Measurements from ENCODE around the gene TMEM115.

Gene TMEM115

DNA sequence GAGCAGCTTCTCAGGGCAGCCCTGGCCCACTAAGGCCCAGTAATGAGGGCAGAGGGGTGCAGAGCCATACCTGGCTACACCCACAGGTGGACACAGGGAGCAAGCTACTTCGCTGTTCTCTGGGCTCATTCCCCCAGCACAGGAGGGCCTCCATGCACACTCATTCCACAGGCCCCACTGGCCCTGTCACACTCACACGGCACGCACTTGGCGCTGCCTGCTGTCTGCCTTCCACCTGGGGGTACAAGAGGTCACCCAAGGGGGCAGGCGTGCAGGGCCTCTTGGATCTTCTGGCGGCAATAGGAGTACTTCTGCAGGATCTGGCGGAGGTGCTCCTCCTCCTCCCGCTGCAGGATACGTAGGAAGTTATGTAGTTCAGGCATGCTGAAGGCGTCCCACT is 29.0 kb downstream of the TMEM115 start:
- ChIA-PET POLR2A (no interaction called here), CTCF (no interaction called here)

DNA sequence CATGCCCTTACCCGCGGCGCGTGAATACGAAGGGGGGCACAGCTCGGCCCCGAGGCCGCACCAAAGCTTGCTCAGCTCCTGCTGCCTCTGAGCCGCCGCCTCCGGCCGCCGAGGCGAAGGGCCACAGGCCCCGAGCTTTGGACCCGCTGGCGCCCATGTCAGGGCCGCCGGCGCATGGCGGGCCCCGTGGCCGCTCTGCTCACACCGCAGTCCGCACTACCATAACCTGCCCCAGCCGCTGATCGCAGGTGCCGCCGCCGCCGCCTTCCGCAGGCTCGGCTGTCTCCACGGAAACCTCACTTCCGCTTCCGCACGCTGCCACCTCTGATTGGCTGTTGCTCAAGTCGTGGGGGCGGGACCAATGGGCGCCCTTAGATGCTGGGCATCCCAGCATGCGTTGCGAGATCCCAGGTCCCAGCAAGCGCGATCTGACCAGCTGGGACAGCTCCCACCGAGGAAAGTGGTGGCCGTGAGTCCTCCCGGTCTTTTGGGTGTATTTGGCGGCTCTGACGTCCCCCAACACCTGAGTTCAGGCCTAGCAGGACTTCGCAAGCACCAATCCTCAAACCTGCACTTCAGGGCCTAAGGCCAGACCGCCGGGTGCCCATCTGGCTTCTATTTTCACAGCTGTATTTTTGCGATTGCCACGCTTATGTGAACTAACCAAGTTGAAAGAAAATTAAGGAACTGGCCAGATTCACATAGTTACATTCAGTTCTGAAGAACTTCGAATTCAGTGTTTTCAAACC is 31.2 kb downstream of the TMEM115 start, which contains the start of gene TUSC2:
TSS of gene TUSC2 (minus strand) at position 281 of the 749 bp plus-strand sequence. CDS start at position 157, 124 bp downstream.
- peak within 1 kb of the TSS; percentile 92 for H3K4me3 ChIP-seq (ENCODE audit: low read depth, low read length)
- POLR2A ChIA-PET, result interaction anchor here (0.6 to 2.6 kb wide), 19 partner anchors 9 to 1402 kb away, joined by 3 to 63 read pairs (median 6); partner anchors contain the start of genes CYB561D2, HYAL1, HYAL3 and IFRD2
- H3K9me3 ChIP-seq (ENCODE audit: control insufficient read depth, insufficient read depth, low read depth, low read length), result no peaks in the 10 kb centered on the region
- H3K36me3 ChIP-seq (ENCODE audit: control insufficient read depth in 2 of 2, insufficient read depth in 1 of 2, low read length in 2 of 2), result peaks cover 6 to 73% of the 10 kb centered on the region in 2 experiments
- H3K27ac ChIP-seq (ENCODE audit: extremely low read depth, low read depth, low read length), result peak within 1 kb of the TSS; percentile 71
- no peaks in the 10 kb centered on the region for H3K4me1 ChIP-seq (ENCODE audit: control insufficient read depth, insufficient read depth, low read length)
- CTCF ChIA-PET, result interaction anchor here (0.6 to 1.7 kb wide), 4 partner anchors 8 to 214 kb away, joined by 3 to 7 read pairs (median 4); no protein-coding TSS in a partner anchor
- TF ChIP-seq IKZF3 (tag by site-specific recombination; IDR thresholded peaks at IDR 0.05) (0 out of 2 replicates have a peak, but pooled peaks have one; percentile 14), ZNF10 (tag by site-specific recombination; IDR thresholded peaks at IDR 0.05) (no peak), YY2 (tag by site-specific recombination; IDR thresholded peaks at IDR 0.05) (0 out of 2 replicates have a peak, but pooled peaks have one; percentile 32), ZNF174 (tag by site-specific recombination; IDR thresholded peaks at IDR 0.05) (no peak)
- TF ChIP-seq, protein P1, sequence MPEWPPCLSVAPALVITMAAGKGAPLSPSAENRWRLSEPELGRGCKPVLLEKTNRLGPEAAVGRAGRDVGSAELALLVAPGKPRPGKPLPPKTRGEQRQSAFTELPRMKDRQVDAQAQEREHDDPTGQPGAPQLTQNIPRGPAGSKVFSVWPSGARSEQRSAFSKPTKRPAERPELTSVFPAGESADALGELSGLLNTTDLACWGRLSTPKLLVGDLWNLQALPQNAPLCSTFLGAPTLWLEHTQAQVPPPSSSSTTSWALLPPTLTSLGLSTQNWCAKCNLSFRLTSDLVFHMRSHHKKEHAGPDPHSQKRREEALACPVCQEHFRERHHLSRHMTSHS (tag by site-specific recombination; IDR thresholded peaks at IDR 0.05), result no peak
- TF ChIP-seq, protein P2, sequence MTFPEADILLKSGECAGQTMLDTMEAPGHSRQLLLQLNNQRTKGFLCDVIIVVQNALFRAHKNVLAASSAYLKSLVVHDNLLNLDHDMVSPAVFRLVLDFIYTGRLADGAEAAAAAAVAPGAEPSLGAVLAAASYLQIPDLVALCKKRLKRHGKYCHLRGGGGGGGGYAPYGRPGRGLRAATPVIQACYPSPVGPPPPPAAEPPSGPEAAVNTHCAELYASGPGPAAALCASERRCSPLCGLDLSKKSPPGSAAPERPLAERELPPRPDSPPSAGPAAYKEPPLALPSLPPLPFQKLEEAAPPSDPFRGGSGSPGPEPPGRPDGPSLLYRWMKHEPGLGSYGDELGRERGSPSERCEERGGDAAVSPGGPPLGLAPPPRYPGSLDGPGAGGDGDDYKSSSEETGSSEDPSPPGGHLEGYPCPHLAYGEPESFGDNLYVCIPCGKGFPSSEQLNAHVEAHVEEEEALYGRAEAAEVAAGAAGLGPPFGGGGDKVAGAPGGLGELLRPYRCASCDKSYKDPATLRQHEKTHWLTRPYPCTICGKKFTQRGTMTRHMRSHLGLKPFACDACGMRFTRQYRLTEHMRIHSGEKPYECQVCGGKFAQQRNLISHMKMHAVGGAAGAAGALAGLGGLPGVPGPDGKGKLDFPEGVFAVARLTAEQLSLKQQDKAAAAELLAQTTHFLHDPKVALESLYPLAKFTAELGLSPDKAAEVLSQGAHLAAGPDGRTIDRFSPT (tag by site-specific recombination; IDR thresholded peaks at IDR 0.05), result 0 out of 2 replicates have a peak, but pooled peaks have one; percentile 33

More for the DNA sequence above, 29.0 kb downstream of the TMEM115 start:
- Histone ChIP-seq H3K36me3 (ENCODE audit: control insufficient read depth in 2 of 2, insufficient read depth in 1 of 2, low read length in 2 of 2) (peaks cover 6 to 66% of the 10 kb centered on the region in 2 experiments), H3K27ac (ENCODE audit: extremely low read depth, low read depth, low read length) (no peak overlapping the region), H3K4me3 (ENCODE audit: low read depth, low read length) (no peak overlapping the region), H3K9me3 (ENCODE audit: control insufficient read depth, insufficient read depth, low read depth, low read length) (no peaks in the 10 kb centered on the region), H3K4me1 (ENCODE audit: control insufficient read depth, insufficient read depth, low read length) (no peaks in the 10 kb centered on the region)
- TF ChIP-seq ZXDB (tag by site-specific recombination; IDR thresholded peaks at IDR 0.05) (no peak), ZBTB48 (tag by site-specific recombination; IDR thresholded peaks at IDR 0.05) (no peak), ZNF544 (tag by site-specific recombination; IDR thresholded peaks at IDR 0.05) (no peak), ZNF777 (tag by site-specific recombination; IDR thresholded peaks at IDR 0.05; ENCODE audit: borderline replicate concordance) (no peak), KLF1 (tag by site-specific recombination; IDR thresholded peaks at IDR 0.05) (no peak), ZNF610 (tag by site-specific recombination; IDR thresholded peaks at IDR 0.05; ENCODE audit: borderline replicate concordance) (no peak), ZNF169 (tag by site-specific recombination; IDR thresholded peaks at IDR 0.05) (no peak), ZNF112 (tag by site-specific recombination; IDR thresholded peaks at IDR 0.05) (no peak), BCL11B (tag by site-specific recombination; IDR thresholded peaks at IDR 0.05; ENCODE audit: low read depth) (no peak), ZNF596 (tag by site-specific recombination; IDR thresholded peaks at IDR 0.05) (no peak), ZNF140 (tag by site-specific recombination; IDR thresholded peaks at IDR 0.05) (no peak)
- TF ChIP-seq, protein P3, sequence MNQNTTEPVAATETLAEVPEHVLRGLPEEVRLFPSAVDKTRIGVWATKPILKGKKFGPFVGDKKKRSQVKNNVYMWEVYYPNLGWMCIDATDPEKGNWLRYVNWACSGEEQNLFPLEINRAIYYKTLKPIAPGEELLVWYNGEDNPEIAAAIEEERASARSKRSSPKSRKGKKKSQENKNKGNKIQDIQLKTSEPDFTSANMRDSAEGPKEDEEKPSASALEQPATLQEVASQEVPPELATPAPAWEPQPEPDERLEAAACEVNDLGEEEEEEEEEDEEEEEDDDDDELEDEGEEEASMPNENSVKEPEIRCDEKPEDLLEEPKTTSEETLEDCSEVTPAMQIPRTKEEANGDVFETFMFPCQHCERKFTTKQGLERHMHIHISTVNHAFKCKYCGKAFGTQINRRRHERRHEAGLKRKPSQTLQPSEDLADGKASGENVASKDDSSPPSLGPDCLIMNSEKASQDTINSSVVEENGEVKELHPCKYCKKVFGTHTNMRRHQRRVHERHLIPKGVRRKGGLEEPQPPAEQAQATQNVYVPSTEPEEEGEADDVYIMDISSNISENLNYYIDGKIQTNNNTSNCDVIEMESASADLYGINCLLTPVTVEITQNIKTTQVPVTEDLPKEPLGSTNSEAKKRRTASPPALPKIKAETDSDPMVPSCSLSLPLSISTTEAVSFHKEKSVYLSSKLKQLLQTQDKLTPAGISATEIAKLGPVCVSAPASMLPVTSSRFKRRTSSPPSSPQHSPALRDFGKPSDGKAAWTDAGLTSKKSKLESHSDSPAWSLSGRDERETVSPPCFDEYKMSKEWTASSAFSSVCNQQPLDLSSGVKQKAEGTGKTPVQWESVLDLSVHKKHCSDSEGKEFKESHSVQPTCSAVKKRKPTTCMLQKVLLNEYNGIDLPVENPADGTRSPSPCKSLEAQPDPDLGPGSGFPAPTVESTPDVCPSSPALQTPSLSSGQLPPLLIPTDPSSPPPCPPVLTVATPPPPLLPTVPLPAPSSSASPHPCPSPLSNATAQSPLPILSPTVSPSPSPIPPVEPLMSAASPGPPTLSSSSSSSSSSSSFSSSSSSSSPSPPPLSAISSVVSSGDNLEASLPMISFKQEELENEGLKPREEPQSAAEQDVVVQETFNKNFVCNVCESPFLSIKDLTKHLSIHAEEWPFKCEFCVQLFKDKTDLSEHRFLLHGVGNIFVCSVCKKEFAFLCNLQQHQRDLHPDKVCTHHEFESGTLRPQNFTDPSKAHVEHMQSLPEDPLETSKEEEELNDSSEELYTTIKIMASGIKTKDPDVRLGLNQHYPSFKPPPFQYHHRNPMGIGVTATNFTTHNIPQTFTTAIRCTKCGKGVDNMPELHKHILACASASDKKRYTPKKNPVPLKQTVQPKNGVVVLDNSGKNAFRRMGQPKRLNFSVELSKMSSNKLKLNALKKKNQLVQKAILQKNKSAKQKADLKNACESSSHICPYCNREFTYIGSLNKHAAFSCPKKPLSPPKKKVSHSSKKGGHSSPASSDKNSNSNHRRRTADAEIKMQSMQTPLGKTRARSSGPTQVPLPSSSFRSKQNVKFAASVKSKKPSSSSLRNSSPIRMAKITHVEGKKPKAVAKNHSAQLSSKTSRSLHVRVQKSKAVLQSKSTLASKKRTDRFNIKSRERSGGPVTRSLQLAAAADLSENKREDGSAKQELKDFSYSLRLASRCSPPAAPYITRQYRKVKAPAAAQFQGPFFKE (tag by site-specific recombination; IDR thresholded peaks at IDR 0.05; ENCODE audit: borderline replicate concordance), result no peak
- TF ChIP-seq, protein P4, sequence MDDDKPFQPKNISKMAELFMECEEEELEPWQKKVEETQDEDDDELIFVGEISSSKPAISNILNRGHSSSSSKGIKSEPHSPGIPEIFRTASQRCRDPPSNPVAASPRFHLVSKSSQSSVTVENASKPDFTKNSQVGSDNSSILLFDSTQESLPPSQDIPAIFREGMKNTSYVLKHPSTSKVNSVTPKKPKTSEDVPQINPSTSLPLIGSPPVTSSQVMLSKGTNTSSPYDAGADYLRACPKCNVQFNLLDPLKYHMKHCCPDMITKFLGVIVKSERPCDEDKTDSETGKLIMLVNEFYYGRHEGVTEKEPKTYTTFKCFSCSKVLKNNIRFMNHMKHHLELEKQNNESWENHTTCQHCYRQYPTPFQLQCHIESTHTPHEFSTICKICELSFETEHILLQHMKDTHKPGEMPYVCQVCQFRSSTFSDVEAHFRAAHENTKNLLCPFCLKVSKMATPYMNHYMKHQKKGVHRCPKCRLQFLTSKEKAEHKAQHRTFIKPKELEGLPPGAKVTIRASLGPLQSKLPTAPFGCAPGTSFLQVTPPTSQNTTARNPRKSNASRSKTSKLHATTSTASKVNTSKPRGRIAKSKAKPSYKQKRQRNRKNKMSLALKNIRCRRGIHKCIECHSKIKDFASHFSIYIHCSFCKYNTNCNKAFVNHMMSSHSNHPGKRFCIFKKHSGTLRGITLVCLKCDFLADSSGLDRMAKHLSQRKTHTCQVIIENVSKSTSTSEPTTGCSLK (tag by site-specific recombination; IDR thresholded peaks at IDR 0.05), result no peak
- TF ChIP-seq, protein P5, sequence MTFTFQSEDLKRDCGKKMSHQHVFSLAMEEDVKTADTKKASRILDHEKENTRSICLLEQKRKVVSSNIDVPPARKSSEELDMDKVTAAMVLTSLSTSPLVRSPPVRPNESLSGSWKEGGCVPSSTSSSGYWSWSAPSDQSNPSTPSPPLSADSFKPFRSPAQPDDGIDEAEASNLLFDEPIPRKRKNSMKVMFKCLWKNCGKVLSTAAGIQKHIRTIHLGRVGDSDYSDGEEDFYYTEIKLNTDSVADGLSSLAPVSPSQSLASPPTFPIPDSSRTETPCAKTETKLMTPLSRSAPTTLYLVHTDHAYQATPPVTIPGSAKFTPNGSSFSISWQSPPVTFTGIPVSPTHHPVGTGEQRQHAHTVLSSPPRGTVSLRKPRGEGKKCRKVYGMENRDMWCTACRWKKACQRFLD (tag by site-specific recombination; IDR thresholded peaks at IDR 0.05), result no peak

Measured in HEK293 (cell line).